B cell (primary cell): ENCODE data around the gene EAPP.

Source experiments
- CTCF ChIP-seq: fragments of 200-600 bp; IDR thresholded peaks from one replicate; pipeline ENCODE4 v1.8.0; 2022; ENCODE audit warnings: antibody characterized with exemption, mild to moderate bottlenecking
- EZH2 ChIP-seq: IDR thresholded peaks from 2 replicates; pipeline ENCODE4 v1.6.1; 2012; ENCODE audit warnings: borderline replicate concordance, low read depth, mild to moderate bottlenecking, moderate library complexity, low read length; ENCODE audit not compliant: insufficient read depth, poor library complexity, severe bottlenecking

- TF ChIP-seq CTCF (no peak), EZH2 (no peak)
Measured at GRCh38 chr14:34488528-34488927, 51.0 kb downstream of the EAPP start.
